Endothelial cell of umbilical vein (primary cell): Measurements from ENCODE around the gene PDE6C.

ENCODE experiments used
- CTCF ChIP-seq, 2 donors: IDR thresholded peaks; 1 replicate in 1 of 2; 2 replicates in 1 of 2; pipeline ENCODE4 v1.5.1; 2011; ENCODE audit warnings: low read length in 2 of 2, mild to moderate bottlenecking in 2 of 2, moderate library complexity in 2 of 2, control low read depth in 1 of 2, inconsistent platforms in 1 of 2, low read depth in 1 of 2; ENCODE audit not compliant: insufficient read depth in 1 of 2; ENCODE audit errors: extremely low read depth in 1 of 2
- EZH2 ChIP-seq: IDR thresholded peaks from 2 replicates; pipeline ENCODE4 v1.6.1; 2012; ENCODE audit warnings: borderline replicate concordance, low read depth, mild to moderate bottlenecking, moderate library complexity, low read length, inconsistent platforms; ENCODE audit not compliant: severe bottlenecking
- GATA2 ChIP-seq: IDR thresholded peaks from 2 replicates; pipeline ENCODE4 v1.7.0; 2011; ENCODE audit warnings: low read depth, mild to moderate bottlenecking, moderate library complexity, mixed read lengths, low read length; ENCODE audit not compliant: insufficient read length, insufficient read depth
- MYC ChIP-seq: IDR thresholded peaks from one replicate; pipeline ENCODE4 v1.6.1; 2011; ENCODE audit warnings: mild to moderate bottlenecking, low read depth, low read length
- POLR2A ChIP-seq: IDR thresholded peaks from 2 replicates; pipeline ENCODE4 v1.6.1; 2012; ENCODE audit warnings: low read depth, mild to moderate bottlenecking, control low read depth, low read length
- TF ChIP-seq, protein P1 (sequence below): IDR thresholded peaks from 2 replicates; pipeline ENCODE4 v1.6.1; 2011; ENCODE audit not compliant: insufficient read depth, insufficient read length

- TF ChIP-seq CTCF (IDR thresholded peaks at IDR 0.05; ENCODE audit: extremely low read depth in 1 of 2, insufficient read depth in 1 of 2, low read depth in 1 of 2, low read length in 2 of 2) (no peak), POLR2A (no peak), EZH2 (no peak), MYC (no peak), GATA2 (no peak)
- TF ChIP-seq, protein P1, sequence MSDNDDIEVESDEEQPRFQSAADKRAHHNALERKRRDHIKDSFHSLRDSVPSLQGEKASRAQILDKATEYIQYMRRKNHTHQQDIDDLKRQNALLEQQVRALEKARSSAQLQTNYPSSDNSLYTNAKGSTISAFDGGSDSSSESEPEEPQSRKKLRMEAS, result no peak
These were observed 8.6 kb downstream of the PDE6C start for GRCh38 chr10:93620925-93621324.
